Erythroblast (primary cell): Measurements from ENCODE around the gene SYT14.
"Not testable (repeated sequence)": the region's sequence is repeated elsewhere in the genome, so short reads cannot be mapped to it uniquely, and the experiment has no call there.

Source experiments
- DNase-seq, 2 experiments: peaks; one replicate each; lab custom pipeline; 2025; lab: John Stamatoyannopoulos, UW
- GATA1 ChIP-seq: IDR thresholded peaks from 2 replicates; pipeline ENCODE4 v1.6.1; 2011; ENCODE audit warnings: low read depth, mild to moderate bottlenecking, control low read depth, low read length, moderate library complexity
- POLR2A ChIP-seq: IDR thresholded peaks from 2 replicates; pipeline ENCODE4 v1.6.1; 2011; ENCODE audit warnings: mild to moderate bottlenecking, low read length

The SYT14 gene

GRCh38 chr1:210125143-210125542 is 187.1 kb downstream of the SYT14 start:
- TF ChIP-seq POLR2A, result no peak
- TF ChIP-seq GATA1, result no peak
- DNase-seq, result no peak

GRCh38 chr1:210129092-210129491 is 191.1 kb downstream of the SYT14 start:
- DNase-seq, result no peak
- TF ChIP-seq GATA1 (no peak), POLR2A (no peak)

GRCh38 chr1:210129759-210130158 is 191.7 kb downstream of the SYT14 start:
- DNase-seq, result no peak

GRCh38 chr1:210132582-210132981 is 194.6 kb downstream of the SYT14 start:
- TF ChIP-seq POLR2A (no peak), GATA1 (no peak)
- DNase-seq, result peak; percentile 5 to 19

More at GRCh38 chr1:210129759-210130158, 191.7 kb downstream of the SYT14 start:
- TF ChIP-seq POLR2A, result no peak
- TF ChIP-seq GATA1, result no peak

- peak; percentile 34 to 61 for DNase-seq
- TF ChIP-seq GATA1 (no peak), POLR2A (no peak)
Measured at GRCh38 chr1:210143465-210144062, 205.5 kb downstream of the SYT14 start.

- no peak for TF ChIP-seq GATA1
- no peak for TF ChIP-seq POLR2A
- no peak for DNase-seq
Measured at GRCh38 chr1:210144736-210145135, 206.7 kb downstream of the SYT14 start.

GRCh38 chr1:210151052-210151672 is 213.1 kb downstream of the SYT14 start:
- TF ChIP-seq POLR2A (no peak), GATA1 (no peak)
- DNase-seq, result no peak

- TF ChIP-seq POLR2A, result no peak
- no peak for TF ChIP-seq GATA1
- DNase-seq, result no peak
Measured at GRCh38 chr1:210159211-210159610, 221.2 kb downstream of the SYT14 start.

GRCh38 chr1:210170220-210170619 is 232.2 kb downstream of the SYT14 start:
- TF ChIP-seq POLR2A (no peak), GATA1 (no peak)
- no peak for DNase-seq

- TF ChIP-seq POLR2A, result no peak
- TF ChIP-seq GATA1, result no peak
- DNase-seq, result no peak
Measured at GRCh38 chr1:210174133-210174532, 236.1 kb downstream of the SYT14 start.

GRCh38 chr1:210185063-210185462 is 247.0 kb downstream of the SYT14 start:
- DNase-seq, result no peak
- no peak for TF ChIP-seq GATA1
- no peak for TF ChIP-seq POLR2A

- DNase-seq, result not testable (repeated sequence)
Measured at GRCh38 chr1:210187849-210188606, 250.0 kb downstream of the SYT14 start.

- DNase-seq, result no peak
- TF ChIP-seq POLR2A (no peak), GATA1 (no peak)
Measured at GRCh38 chr1:210189426-210189825, 251.4 kb downstream of the SYT14 start.

- no peak for DNase-seq
- TF ChIP-seq POLR2A, result no peak
- no peak for TF ChIP-seq GATA1
Measured at GRCh38 chr1:210195635-210196160, 257.7 kb downstream of the SYT14 start.

- not testable (repeated sequence) for DNase-seq
Measured at GRCh38 chr1:210196266-210196665, 258.2 kb downstream of the SYT14 start.
